Erythroblast (primary cell): Measurements from ENCODE around the gene HPS1.

Experiments
- GATA1 ChIP-seq: IDR thresholded peaks from 2 replicates; pipeline ENCODE4 v1.6.1; 2011; ENCODE audit warnings: low read depth, mild to moderate bottlenecking, control low read depth, low read length, moderate library complexity
- POLR2A ChIP-seq: IDR thresholded peaks from 2 replicates; pipeline ENCODE4 v1.6.1; 2011; ENCODE audit warnings: mild to moderate bottlenecking, low read length

GRCh38 chr10:98445200-98445812, 1.4 kb downstream of the HPS1 start:
- TF ChIP-seq POLR2A (no peak), GATA1 (no peak)
